HG02973 (cell line): Measurements from ENCODE around the gene ZPR1.

ENCODE experiments used
- ATAC-seq: cut with Tn5 transposase; IDR thresholded peaks from one replicate; pipeline ENCODE4 v1.9.1; 2021; ENCODE audit warnings: moderate library complexity; ENCODE audit not compliant: unreplicated experiment

ZPR1 gene

DNA sequence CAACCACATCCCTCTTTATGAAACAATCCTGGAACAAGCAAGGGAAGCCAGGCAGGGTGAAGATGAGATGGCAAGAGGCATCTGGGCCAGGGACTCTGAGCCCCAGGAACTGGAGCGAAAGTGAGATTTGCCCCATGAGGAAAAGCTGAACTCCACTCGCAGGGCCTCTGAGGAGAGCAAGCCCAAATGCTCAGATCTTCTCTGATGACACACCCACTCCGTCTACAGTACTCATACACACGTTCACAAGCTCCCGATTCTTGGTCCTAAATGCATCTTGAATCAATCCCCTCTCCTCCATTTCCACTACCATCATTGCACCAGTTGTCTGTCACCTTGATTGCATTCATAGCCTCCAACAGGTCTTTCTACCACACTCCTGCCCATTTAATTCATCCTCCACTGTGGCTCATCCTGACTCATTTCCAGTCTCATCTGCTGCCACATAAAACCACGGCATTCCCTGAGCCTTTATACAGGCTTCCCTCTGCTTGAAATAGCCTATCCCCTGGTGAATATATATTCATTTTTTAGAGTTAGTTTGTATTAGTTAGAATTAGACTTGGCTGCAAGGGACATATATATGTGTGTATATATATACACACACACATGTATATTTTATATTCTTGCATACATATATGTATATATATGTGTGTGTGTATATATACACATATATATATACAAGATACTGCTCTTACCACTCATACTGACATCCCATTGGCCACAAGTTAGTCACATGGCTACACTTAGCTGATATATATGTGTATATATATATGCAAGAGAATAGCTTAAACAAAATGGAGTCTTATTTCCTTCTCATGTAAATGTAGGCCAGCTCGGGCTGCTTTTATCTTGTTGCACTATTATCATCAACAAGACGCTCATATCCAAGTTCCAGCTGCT, 5.3 kb upstream of the ZPR1 start:
- no peak for ATAC-seq

DNA sequence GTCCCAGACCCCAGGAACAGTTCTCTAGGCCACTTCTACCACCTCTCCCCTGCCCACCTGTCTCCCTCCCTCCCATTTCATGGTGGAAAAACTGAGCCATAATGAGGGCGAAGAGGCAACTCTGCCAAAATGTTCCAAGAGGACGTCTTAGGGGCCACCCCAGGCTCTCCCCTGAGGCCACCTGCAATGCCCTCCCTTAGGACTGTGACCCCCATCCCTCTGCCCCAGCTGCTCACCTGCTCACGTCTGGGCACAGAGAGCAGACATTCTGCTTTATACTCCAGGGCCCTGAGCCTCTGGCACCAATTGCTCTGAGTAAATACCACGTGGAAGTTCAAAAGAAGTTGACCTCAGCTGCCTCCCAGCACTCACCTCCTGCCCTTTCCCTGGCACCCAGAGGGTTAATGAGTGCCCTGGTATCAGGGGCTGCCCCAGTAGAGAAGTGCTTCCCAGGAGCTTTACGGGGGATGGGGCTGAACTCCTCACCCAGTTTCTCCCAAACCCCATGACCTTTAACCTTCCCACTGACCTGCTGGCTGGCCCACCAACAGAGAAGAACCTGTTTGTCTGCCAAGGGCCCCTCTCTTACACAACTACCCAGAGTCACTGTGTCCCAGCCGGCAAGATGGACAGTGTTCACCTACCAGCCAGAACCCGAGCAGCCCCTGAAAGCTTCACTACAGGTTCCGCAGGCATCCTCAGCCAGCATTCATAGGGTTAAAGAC, 4.5 kb upstream of the ZPR1 start:
- no peak for ATAC-seq

DNA sequence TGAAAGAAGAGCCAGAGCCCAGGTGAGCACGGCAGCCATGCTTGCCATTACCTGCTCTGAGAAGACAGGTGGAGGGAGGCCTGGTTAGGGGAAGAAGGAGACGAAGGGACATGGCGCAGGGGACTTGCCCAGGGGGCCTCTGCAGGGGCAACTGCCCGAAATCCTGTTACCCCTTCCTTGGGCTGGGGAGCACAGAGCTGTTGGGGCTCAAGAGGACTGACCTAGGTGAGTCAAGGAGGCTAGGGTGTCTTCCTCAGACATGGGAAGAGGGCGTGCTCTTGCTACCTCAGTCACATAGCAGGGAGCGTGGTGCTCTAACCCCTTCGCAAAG, 4.0 kb upstream of the ZPR1 start, which contains the start of gene APOA5:
TSS of gene APOA5 (minus strand) at position 67 of the 331 bp plus-strand sequence. CDS start at position 48, 19 bp downstream.
- no peak for ATAC-seq

DNA sequence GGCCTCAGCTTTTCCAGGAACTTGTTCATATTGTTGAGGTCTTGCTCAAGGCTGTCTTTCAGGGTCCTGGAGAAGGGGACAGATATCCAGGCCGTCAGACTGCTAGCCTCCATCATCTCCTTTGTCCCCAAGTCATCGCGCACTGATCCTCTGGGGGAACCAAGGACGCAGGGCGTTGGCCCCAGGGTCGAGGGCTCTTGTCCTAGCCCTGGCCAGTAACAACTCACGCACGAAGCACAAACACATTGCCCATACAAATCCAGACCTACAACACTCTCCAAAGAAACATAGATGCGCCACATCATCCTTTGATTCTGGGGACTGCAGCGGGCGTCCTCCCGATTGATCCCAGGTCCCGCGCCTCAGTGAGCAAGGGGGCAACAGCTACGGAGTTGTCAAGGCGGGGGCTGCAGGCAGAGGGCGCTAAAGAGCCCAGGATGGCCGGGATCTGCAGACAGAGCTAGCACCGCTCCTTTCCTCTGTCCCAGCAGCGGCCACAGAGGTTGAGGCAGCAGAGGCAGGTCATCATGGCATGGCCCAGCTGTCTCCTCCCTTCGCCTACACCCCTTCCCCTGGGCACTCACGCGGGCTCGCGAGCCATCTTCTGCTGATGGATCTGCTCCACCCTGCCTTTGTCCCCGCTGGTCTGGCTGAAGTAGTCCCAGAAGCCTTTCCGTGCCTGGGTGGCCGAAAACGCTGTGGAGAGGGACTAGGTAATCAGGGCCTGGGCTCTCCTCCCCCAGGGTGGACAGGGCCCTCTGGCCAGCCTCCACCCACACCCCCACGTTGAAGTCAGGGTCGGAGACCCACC, 3.4 kb upstream of the ZPR1 start:
- no peak for ATAC-seq

DNA sequence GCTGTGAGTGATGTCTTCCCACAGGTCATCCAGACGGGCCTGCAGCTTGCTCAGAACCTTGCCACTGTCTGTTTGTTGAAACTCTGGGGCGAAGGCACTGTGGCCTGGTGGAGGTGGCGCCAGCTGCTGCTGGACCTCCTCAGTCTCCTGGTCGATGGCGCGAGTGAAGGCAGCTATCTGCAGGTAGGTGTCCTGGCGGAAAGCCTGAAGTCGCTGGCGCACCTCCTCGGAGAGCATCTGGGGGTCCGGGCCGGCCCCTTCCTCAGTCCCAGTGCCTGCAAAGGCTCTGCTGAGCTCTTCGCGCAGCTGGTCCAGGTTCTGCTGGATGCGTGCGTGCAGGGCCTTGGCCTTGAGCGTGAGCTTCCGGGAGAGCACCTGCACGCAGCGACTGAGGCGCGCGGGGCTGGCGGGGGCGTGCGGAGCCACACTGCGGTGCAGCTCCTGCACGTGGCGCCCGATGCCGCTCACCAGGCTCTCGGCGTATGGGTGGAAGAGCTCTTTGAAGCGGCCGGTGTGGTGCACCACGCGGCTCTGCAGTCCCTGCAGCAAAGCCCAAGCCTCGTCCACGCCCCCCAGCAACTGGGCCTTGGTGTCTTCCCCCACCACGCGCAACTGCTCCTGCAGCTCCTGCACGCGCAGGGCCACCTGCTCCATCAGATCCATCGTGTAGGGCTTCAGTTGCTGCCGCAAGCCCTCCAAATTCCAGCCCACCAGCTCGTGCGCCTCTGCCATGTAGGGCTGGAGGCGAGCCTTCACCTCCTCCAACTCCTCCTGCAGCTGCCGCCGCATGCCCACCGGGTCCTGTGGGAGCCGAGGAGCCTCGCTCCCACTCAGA, 2.6 kb upstream of the ZPR1 start:
- no peak for ATAC-seq

DNA sequence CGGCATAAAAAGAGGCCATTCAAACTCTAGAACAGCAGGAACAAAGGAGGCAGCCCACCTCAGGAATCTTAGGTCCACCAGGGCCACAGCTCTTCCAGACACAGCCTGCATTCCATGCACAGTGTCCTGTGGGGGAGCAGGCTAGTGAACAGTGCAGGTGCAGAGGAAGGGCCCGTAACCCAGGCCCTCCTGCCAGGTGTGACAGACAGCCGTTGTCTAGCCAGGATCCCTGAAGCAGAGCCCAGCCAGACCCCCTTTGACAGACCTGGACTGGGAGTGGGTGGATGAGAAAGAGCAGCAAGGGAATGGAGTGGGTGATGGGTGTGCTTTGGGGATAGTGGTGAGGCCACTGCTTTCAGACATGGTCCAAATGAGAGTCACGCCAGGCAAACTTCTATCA, 1.2 kb upstream of the ZPR1 start:
- ATAC-seq, result no peak

DNA sequence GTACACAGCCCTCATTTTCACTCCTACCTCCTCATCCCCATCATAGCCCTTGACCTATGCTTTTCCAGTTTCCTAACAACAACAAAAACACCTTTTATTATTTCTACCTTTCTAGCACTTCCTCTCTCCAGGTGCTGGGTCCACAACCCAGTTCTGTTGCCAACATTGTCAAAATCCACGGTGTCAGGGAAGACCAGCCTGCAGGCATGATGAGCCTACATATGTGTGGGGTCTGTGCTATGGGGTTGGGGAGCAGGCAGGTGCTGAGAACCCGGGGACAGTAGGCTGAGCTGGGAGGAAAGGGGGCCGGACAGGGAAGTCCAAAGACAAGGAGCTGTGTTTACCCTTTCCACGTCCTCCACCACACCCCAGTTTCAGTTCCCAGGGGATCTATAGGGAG, 711 bp upstream of the ZPR1 start:
- ATAC-seq, result no peak

DNA sequence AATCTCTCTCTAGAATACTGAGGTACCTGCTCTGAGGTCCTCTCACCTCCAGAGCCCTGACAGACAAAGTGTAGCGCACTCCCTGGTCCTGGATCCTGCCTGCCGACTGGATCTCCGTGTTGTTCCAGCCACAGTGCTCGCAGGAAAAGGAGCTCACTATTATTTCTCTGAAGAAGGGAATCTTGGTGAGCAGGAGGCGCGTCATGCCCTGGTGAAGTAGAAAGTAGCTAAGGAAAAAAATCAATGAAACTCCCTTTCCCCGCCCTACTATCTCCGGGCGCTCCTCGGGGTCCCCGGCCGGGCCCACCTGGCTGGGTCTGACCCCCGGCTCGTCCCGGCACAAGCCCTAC, 412 bp downstream of the ZPR1 start:
- no peak for ATAC-seq

DNA sequence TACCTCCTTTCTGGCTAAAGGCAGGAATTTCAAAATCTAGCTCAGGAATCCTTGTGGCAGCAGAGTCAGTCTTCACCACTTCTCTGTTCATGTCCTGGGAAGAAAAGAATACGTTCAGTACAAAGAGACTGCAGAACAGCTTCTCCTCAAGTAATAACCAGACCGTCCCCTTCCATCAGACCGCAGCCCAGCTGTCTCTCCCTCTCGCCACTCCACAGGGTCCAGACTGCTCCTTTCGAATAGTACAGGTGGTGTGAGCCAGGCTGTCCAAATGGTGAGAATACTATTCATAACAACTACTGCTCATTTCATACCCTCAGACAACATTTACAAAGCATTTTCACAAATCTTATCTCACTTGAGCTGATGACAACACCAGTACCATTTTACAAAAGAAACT, 857 bp downstream of the ZPR1 start:
- ATAC-seq, result no peak

DNA sequence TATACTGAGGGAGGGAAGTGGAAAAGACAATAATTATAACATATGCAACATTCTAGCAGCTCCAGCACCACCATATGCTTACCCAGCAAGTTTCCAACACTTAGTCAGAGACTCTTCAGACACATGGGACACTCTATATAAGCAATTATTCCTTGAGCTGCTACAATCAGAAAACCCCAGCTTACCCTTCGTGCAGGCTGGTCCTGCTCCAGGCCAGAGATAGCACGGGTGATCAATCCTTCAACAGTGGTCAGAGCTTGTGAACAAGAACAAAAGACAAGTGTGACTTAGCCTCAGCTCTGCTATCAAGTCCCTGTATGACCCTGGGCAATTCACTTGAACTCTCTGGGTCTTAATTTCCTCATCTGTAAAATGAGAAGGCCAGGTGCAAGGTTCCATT, 1.5 kb downstream of the ZPR1 start:
- ATAC-seq, result no peak

DNA sequence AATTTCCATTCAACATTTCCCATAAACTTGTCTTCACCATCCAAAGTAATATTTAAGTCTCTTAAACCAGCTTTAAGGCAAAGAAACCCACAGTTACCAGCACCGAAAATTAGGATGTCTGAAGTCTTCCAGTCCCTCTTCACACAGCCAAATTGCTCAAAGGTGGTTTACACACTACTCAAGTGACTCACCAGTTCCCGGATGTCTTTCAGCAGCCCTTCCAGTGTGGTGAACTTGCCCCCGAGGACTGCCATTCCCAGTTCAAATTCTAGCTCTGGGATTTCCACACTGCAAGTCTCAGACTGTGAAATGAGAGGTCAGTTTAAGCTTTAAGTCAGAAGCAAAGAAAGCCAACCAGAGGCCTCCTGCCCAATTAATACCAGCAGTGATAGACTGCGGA, 5.1 kb downstream of the ZPR1 start:
- no peak for ATAC-seq

DNA sequence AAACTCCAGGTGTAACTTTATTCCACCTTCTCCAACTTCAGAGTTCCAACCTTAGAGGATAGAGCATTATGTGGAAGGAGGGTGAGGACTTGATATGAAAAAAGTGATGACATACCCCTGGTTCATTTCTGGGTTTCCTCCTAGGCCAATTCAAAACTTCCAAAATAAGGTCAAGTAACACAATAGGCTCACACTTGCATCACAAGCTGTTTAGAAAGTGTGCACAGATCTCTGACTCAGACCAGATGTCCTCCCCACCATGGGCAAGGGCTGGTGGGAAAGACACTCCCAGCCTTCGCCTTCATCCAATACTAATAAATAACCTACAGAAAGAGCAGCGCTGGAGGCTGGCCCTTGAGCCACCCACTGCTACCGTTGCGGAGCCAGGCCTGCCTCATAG, 9.3 kb downstream of the ZPR1 start:
- no peak for ATAC-seq

DNA sequence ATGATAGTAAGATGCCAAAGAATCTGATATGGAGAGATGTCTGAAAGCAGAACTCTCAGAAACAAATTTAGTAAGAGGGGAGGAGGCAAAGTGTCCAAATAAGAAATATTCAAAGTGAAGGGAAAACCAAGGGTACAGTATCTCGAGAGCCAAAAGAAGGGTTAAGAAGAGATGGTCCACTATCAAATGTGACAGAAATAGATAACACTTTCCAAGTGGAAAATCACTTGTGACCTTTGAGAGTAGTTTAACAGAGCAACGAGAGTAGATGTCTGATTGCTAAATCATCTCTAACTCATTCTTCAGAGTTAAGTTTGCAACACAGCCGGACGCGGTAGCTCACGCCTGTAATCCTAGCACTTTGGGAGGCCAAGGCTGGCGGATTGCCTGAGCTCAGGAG, 10.8 kb downstream of the ZPR1 start:
- ATAC-seq, result no peak

DNA sequence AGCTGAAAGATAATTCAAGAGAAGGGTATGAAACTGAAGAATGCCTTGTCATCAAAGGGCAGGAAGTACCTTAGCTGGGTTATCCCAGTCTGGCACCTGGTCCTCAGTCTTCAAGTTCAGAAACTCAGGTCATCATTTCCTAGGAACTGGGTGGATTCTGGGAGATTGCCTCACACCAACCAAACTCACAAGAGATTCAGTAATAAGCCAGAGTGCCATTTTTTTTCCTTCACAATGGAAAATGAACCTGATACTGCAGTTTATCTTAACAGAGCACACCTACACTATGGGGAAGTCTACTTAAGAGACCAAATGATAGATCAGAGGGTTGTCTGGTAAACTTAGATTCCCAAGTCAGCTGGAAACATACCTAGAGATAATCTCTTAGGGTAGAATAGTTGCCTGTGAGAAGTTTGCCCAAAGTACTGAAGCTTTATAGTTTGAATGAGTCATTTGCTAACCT, 11.3 kb downstream of the ZPR1 start:
- ATAC-seq, result no peak

DNA sequence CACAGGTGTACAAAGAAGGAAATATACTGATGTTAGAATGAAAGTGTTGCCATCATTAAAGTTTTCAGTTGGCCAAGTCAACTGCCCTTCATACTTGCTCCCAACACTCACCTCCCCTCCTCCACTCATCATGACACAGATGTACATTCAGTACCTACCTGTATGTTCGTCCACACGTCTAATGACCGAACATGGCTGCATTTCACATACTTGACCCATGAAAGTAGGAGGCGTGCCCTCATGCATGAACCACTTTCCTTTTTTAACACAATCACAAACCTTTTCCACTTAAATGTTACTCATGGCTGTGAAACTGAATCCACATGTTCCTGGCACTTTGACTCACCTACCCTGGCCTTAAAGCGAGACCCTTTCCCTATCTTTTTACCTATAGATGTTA, 11.8 kb downstream of the ZPR1 start:
- ATAC-seq, result no peak

DNA sequence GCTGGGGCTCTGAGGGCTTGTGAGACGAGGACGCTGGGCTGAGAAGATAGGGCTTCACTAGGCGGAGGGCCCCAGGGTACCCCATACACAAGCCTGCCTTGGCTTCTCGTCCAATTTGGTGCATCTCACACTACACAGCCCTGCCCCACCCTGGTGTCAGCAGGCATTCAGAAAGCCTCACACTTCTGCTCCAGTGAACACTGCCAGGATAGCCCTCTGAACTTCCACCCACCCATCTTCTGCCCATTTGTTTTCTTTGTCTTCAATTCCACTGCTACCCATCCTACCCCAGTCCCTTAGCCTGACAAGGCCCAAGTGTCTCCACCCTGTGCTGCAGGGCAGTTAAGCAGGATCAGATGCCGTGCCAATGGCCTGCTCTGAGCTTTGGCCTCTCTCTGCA, 13.2 kb downstream of the ZPR1 start:
- no peak for ATAC-seq

DNA sequence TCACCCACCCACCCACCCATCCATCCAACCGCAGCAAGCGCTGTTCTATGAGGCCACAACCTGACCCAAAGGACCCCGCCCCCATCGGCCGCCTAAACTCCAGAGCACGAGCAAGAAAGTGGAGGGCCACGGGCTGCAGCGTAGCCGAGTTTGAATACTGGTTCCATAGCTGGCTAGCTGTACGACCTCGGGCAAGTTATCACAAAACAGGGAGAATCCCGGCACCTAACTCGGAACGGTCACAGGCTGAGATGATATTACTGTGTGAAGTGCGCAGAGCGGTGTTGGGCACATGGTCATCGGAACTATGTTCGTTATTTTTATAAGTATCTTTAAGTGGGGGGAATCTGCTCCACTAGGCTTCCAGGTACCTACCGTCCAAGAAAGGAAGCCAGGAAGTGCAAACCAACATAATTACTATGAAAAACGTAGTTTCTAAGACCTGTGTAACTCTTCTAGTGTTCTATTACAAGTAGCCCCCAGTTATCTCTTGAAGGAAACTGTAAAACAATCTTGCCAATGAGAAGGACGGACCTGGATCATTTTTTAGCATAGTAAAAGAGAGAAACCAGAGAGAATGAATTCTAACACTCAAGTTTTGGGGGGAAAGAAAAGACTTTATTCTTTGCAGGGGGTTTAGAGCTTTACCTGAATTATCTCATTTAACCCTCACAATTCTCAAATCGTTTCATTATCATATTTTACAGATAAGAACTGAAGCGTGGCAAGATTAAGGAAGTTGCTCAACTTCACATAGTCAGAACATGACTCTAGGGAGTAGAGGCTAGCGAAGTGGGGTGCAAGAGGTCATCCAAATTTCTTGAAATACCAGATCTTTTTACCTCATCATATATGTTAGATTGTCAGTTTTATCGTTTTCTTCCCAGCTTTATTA, 14.4 kb downstream of the ZPR1 start:
- peak; percentile 14 for ATAC-seq

DNA sequence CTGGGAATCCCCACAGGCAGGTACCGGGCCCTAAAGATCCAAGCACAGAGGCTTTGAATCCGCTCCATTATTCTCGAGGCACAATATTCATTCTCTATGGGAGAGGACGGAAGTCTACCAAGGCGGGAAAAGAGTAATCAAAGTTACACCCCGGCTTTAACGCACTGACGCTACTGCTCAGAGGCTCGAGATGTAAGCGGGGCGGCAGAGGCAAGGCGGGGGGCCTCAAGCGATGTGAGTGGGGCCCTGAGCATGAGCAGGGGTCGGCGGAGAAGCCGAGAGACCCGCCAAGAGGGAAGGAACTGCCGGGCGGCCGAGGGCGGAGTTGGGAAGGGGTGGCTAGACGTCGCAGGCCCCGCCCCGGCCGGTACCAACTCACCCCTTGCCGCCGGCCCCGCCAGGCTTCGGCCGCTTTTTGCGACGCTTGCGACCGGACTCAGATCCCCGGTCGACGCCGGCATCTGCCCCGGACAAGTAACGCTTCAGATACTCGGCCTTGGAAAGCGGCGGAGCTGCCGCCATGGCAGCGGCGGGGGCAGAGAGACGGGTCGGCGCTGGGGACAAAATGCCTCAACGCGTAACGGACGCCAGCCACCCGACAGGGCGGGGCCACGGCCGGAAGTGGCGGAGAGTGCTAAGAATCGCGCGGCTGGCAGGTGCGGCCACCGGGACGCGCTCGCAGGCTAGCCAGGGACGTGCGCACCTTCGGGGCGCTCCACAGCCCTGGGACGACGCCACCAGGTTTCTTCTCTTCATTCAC, 15.2 kb downstream of the ZPR1 start, which contains the start of gene BUD13:
TSS of gene BUD13 (minus strand) at position 545 of the 760 bp plus-strand sequence. CDS start at position 522, 23 bp downstream.
- ATAC-seq, result peak; percentile 86

DNA sequence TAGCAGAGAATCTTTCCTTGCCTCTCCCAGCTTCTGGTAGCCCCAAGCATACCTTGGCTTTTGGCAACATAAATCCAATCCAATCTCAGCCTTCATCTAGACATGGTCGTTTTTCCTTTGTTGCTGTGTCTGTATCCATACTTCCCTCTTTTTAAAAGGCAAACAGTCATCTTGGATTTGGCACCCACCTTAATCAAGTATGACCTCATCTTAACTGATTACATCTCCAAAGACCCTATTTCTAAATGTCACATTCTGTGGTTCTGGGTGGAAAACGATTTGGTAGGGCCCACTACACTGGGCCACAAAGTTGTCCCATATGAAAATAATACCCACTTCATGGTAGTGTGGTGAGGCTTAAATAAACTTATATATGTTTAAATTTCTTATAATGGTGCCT, 15.9 kb downstream of the ZPR1 start:
- ATAC-seq, result no peak
